Measurements from ENCODE around the gene CPAMD8.

- TF ChIP-seq CTCF (conservative IDR thresholded peaks at IDR 0.05; ENCODE audit: low read depth, low read length) (peak; percentile 26; the same call in 1 of the 2 replicates), EZH2 (IDR thresholded peaks at IDR 0.05; ENCODE audit: low read length, unreplicated experiment) (no peak)
Observed at GRCh38 chr19:17005000-17005399, 21.6 kb downstream of the CPAMD8 start.

Data from PC-3 (cell line).